Breast epithelium (tissue), 3 donors: ENCODE measurements around the gene CIRBP.

Source experiments
- POLR2A ChIP-seq: fragments of 450-650 bp; IDR thresholded peaks from one replicate; pipeline ENCODE4 v1.6.1; 2016; ENCODE audit warnings: antibody characterized with exemption, mild to moderate bottlenecking, moderate library complexity
- POLR2AphosphoS5 ChIP-seq, 3 donors: sonication (generic); formaldehyde crosslinking; IDR thresholded peaks; one replicate each; pipeline ENCODE4 v1.6.1; 2017; ENCODE audit warnings: antibody characterized with exemption in 3 of 3
- TF ChIP-seq, protein P1 (sequence below), 3 donors: fragments of 450-650 bp; IDR thresholded peaks; one replicate each; pipeline ENCODE4 v1.5.1; 2016 to 2017; ENCODE audit warnings: antibody characterized with exemption in 3 of 3, mild to moderate bottlenecking in 3 of 3, moderate library complexity in 3 of 3

DNA sequence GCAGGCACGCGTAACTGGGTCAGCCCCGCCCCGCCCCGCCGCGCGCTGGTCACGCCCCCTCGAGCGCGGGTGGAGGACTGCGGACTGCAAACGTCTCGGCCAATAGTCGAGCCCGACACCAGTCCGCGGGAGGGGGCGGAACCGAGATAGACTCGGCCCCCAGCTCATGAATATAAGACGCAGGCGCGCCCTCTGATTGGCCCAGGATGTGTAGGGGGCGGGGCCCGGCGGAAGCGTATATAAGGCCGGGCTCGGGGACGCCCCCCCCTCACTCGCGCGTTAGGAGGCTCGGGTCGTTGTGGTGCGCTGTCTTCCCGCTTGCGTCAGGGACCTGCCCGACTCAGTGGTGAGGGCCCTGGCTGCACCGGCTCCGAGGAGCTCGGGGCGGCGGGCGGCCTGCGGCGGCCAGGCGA, at the start of gene CIRBP:
- TF ChIP-seq, protein P1, sequence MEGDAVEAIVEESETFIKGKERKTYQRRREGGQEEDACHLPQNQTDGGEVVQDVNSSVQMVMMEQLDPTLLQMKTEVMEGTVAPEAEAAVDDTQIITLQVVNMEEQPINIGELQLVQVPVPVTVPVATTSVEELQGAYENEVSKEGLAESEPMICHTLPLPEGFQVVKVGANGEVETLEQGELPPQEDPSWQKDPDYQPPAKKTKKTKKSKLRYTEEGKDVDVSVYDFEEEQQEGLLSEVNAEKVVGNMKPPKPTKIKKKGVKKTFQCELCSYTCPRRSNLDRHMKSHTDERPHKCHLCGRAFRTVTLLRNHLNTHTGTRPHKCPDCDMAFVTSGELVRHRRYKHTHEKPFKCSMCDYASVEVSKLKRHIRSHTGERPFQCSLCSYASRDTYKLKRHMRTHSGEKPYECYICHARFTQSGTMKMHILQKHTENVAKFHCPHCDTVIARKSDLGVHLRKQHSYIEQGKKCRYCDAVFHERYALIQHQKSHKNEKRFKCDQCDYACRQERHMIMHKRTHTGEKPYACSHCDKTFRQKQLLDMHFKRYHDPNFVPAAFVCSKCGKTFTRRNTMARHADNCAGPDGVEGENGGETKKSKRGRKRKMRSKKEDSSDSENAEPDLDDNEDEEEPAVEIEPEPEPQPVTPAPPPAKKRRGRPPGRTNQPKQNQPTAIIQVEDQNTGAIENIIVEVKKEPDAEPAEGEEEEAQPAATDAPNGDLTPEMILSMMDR (IDR thresholded peaks at IDR 0.05), result peak in 1 of 3 donors; percentile 56
- peak; percentile 97 for TF ChIP-seq POLR2A
- TF ChIP-seq POLR2AphosphoS5 (IDR thresholded peaks at IDR 0.05), result peak; percentile 99
